PC-3 (cell line): ENCODE measurements around the gene PIP5K1C. TPM values are rescaled to one million over a fixed set of nuclear protein-coding genes. Genes with fewer than 3 reads are reported as not detected.

Experiments
- ATAC-seq: fragments of 200-7000 bp; cut with Tn5 transposase; 2 replicates; pipeline ENCODE4 v1.9.1; 2020; ENCODE audit warnings: mild to moderate bottlenecking, moderate library complexity
- BruUV-seq: library from RNA; stranded (reverse); fragments of 400-500 nt; replicated peaks from 2 replicates; lab custom pipeline; 2021; lab: Mats Ljungman, UMichigan
- CTCF ChIA-PET: fragments of 300-600 bp; sonication (Branson Sonifier 250); formaldehyde crosslinking; loops from one replicate; lab custom pipeline; 2022; ENCODE audit warnings: antibody characterized with exemption; lab: Charles Lee
- POLR2A ChIA-PET: fragments of 300-600 bp; sonication (Branson Sonifier 250); formaldehyde crosslinking; loops from one replicate; lab custom pipeline; 2022; ENCODE audit warnings: antibody characterized with exemption; ENCODE audit not compliant: unreplicated experiment; lab: Charles Lee
- DNase-seq: peaks from one replicate; pipeline ENCODE4 v3.0.0-alpha.2; 2015
- H2AFZ ChIP-seq: fragments of 300-600 bp; sonication (generic); 2 replicates; pipeline ENCODE4 v1.6.0; 2016; ENCODE audit warnings: antibody characterized with exemption, low read length
- H3F3A ChIP-seq: fragments of 300-600 bp; sonication (generic); one replicate; pipeline ENCODE4 v1.6.0; 2017; ENCODE audit warnings: antibody characterized with exemption, low read length, control low read depth, mild to moderate bottlenecking; ENCODE audit not compliant: unreplicated experiment
- H3K27ac ChIP-seq: fragments of 300-600 bp; sonication (generic); 2 replicates; pipeline ENCODE4 v1.5.1; 2016; ENCODE audit warnings: mild to moderate bottlenecking, low read length
- H3K27me3 ChIP-seq: fragments of 300-600 bp; sonication (generic); 2 replicates; pipeline ENCODE4 v1.6.1; 2016; ENCODE audit warnings: low read length, mixed read lengths
- H3K36me3 ChIP-seq: fragments of 300-600 bp; sonication (generic); 2 replicates; pipeline ENCODE4 v1.6.1; 2016; ENCODE audit warnings: low read depth, mixed run types, low read length, mixed read lengths
- H3K4me1 ChIP-seq: fragments of 300-600 bp; sonication (generic); 2 replicates; pipeline ENCODE4 v1.5.1; 2016; ENCODE audit warnings: low read length; ENCODE audit not compliant: insufficient read depth
- H3K4me2 ChIP-seq: fragments of 300-600 bp; sonication (generic); 2 replicates; pipeline ENCODE4 v1.6.0; 2016; ENCODE audit warnings: low read length
- H3K4me3 ChIP-seq: fragments of 300-600 bp; sonication (generic); 2 replicates; pipeline ENCODE4 v1.5.1; 2016; ENCODE audit warnings: mild to moderate bottlenecking, low read length, mixed read lengths
- H3K79me2 ChIP-seq: fragments of 300-600 bp; sonication (generic); 2 replicates; pipeline ENCODE4 v1.6.1; 2017; ENCODE audit warnings: low read length, mixed read lengths
- H3K9ac ChIP-seq: fragments of 300-600 bp; sonication (generic); 2 replicates; pipeline ENCODE4 v1.6.0; 2016; ENCODE audit warnings: mild to moderate bottlenecking, low read length
- H3K9me2 ChIP-seq: fragments of 300-600 bp; sonication (generic); replicated peaks from 2 replicates; pipeline ENCODE4 v1.6.1; 2016; ENCODE audit warnings: mixed run types, low read length, mixed read lengths
- H3K9me3 ChIP-seq: fragments of 300-600 bp; sonication (generic); 2 replicates; pipeline ENCODE4 v1.6.1; 2016; ENCODE audit warnings: low read length, mixed read lengths
- H4K20me1 ChIP-seq: fragments of 300-600 bp; sonication (generic); 2 replicates; pipeline ENCODE4 v1.6.1; 2016; ENCODE audit warnings: low read length, mixed read lengths
- CTCF ChIP-seq: fragments of 300-600 bp; sonication (generic); conservative IDR thresholded peaks from 2 replicates; pipeline ENCODE4 v1.5.1; 2017; ENCODE audit warnings: antibody characterized with exemption, low read depth, mild to moderate bottlenecking, low read length
- EZH2 ChIP-seq: fragments of 300-600 bp; sonication (generic); IDR thresholded peaks from one replicate; pipeline ENCODE4 v1.6.1; 2017; ENCODE audit warnings: antibody characterized with exemption, mild to moderate bottlenecking, low read length; ENCODE audit not compliant: unreplicated experiment
- EZH2phosphoT487 ChIP-seq: fragments of 300-600 bp; sonication (generic); IDR thresholded peaks from 2 replicates; pipeline ENCODE4 v1.6.1; 2018; ENCODE audit warnings: mild to moderate bottlenecking, antibody characterized with exemption, low read length, borderline replicate concordance
- intact Hi-C: fragments of 100-400 bp; cut with micrococcal nuclease; formaldehyde crosslinking; loops from 2 replicates; pipeline ENCODE4 v1.9.0; 2023
- total RNA-seq: library from RNA; depleted of rRNA; stranded (reverse); fragments of >200 nt; gene quantifications from 2 replicates; pipeline ENCODE4 v1.2.3, GENCODE V29; 2014

The PIP5K1C gene
- total RNA-seq, 1 experiment from 2014 or later = 16.1 TPM

- intact Hi-C loops = no loop called here
- no TSS peak for BruUV-seq
- H3K79me2 ChIP-seq = no peaks in the 10 kb centered on the region
These were observed 22.1 kb downstream of the PIP5K1C start for GRCh38 chr19:3678188-3678587.

GRCh38 chr19:3674784-3675543, 25.3 kb downstream of the PIP5K1C start:
- H3K9me3 ChIP-seq = no peaks in the 10 kb centered on the region
- BruUV-seq = no TSS peak
- H3K4me3 ChIP-seq = no peak overlapping the region
- H3F3A ChIP-seq = no peaks in the 10 kb centered on the region
- no peak overlapping the region for H3K27ac ChIP-seq
- no peaks in the 10 kb centered on the region for H3K4me1 ChIP-seq
- POLR2A ChIA-PET = no interaction called here
- H4K20me1 ChIP-seq = no peaks in the 10 kb centered on the region
- no peaks in the 10 kb centered on the region for H3K36me3 ChIP-seq
- no peak overlapping the region for H3K9ac ChIP-seq
- H3K4me2 ChIP-seq = no peak overlapping the region
- H3K79me2 ChIP-seq = no peaks in the 10 kb centered on the region
- no peaks in the 10 kb centered on the region for H3K9me2 ChIP-seq
- no peak for ATAC-seq
- H3K27me3 ChIP-seq = no peaks in the 10 kb centered on the region
- DNase-seq = no peak
- CTCF ChIA-PET = no interaction called here
- H2AFZ ChIP-seq = no peak overlapping the region
- intact Hi-C loops = no loop called here
- no peak for TF ChIP-seq EZH2phosphoT487
- no peak for TF ChIP-seq CTCF
- no peak for TF ChIP-seq EZH2

More at GRCh38 chr19:3678188-3678587, 22.1 kb downstream of the PIP5K1C start:
- H3K9me3 ChIP-seq = no peaks in the 10 kb centered on the region
- H3K9me2 ChIP-seq = no peaks in the 10 kb centered on the region
- no peak for TF ChIP-seq EZH2phosphoT487
- TF ChIP-seq CTCF = no peak
- TF ChIP-seq EZH2 = no peak
- H3K4me1 ChIP-seq = no peaks in the 10 kb centered on the region
- H3K4me2 ChIP-seq = no peak overlapping the region
- no peak overlapping the region for H3K4me3 ChIP-seq
- H3K36me3 ChIP-seq = no peaks in the 10 kb centered on the region
- H3K9ac ChIP-seq = no peak overlapping the region
- DNase-seq (no peak), ATAC-seq (no peak)
- H3F3A ChIP-seq = no peaks in the 10 kb centered on the region
- no peaks in the 10 kb centered on the region for H4K20me1 ChIP-seq
- ChIA-PET POLR2A (no interaction called here), CTCF (no interaction called here)
- H3K27me3 ChIP-seq = no peaks in the 10 kb centered on the region
- H2AFZ ChIP-seq = no peak overlapping the region
- no peak overlapping the region for H3K27ac ChIP-seq
